HL-60 (cell line): ENCODE results near the gene XPNPEP2.

Experiments
- GABPA ChIP-seq: IDR thresholded peaks from 2 replicates; pipeline ENCODE4 v1.6.1; 2012; ENCODE audit warnings: low read depth
- TF ChIP-seq, protein P1 (sequence below): IDR thresholded peaks from one replicate; pipeline ENCODE4 v1.5.1; 2011; ENCODE audit warnings: low read length, control low read depth, inconsistent platforms; ENCODE audit not compliant: insufficient read depth

DNA sequence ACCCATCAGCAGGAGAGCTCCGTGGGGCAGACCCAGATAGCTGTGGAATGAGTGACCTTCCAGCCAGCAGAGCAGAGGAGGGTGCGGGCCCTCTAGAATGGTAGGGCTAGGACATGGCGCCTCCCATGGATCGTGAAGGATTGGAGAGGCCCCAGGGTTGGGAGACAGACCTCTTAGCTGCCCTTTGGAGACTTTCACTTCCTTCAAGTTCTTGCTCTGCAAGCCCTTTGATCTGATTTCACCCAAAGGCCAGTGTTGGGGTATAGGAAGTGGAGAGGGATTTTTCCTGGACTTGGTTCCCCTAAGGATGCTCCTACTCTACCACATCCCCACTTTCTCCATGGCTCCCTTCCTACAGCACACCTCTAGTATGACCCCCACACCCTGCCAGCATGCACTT lies 43.9 kb downstream of the XPNPEP2 start:
- TF ChIP-seq GABPA = no peak
- TF ChIP-seq, protein P1, sequence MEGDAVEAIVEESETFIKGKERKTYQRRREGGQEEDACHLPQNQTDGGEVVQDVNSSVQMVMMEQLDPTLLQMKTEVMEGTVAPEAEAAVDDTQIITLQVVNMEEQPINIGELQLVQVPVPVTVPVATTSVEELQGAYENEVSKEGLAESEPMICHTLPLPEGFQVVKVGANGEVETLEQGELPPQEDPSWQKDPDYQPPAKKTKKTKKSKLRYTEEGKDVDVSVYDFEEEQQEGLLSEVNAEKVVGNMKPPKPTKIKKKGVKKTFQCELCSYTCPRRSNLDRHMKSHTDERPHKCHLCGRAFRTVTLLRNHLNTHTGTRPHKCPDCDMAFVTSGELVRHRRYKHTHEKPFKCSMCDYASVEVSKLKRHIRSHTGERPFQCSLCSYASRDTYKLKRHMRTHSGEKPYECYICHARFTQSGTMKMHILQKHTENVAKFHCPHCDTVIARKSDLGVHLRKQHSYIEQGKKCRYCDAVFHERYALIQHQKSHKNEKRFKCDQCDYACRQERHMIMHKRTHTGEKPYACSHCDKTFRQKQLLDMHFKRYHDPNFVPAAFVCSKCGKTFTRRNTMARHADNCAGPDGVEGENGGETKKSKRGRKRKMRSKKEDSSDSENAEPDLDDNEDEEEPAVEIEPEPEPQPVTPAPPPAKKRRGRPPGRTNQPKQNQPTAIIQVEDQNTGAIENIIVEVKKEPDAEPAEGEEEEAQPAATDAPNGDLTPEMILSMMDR = no peak
